Measurements from ENCODE around the gene CTNNA1.

Gene CTNNA1

DNA sequence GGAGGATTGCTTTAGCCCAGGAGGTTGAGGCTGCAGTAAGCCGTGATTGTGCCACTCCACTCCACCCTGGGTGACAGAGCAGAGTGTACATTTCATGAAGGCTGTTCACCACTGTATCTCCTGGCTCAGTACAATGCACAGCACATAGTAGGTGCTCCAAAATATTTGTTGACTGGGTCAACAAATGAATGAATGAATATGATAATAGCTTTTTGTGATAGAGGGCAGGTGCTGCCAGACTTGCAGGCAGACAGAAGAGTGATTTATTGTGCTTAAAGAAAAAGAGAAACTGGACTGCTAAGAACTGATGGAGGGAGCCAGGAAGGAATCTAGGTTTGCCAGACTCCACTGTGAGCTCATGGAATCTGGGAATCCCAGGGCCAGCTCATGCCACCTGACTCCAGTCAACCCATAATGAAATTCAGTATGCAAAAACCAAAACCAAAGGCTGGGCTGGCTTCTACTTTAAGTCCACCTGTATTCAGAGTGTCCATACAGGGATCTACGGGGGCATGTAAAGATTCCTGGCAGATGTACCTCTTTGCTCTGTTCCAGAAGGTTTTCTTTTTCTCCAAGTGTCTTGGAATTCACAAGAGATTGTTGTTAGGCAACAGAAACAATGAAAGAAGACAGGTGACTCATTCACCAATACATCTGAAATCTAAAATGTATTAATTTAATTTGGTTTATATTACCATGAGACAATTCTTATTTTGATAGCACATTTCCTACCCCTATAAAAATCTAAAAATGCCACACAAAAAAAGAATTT, 15.5 kb upstream of the CTNNA1 start:
- no peaks in the 10 kb centered on the region for H3K9me3 ChIP-seq (ENCODE audit: insufficient read depth, low read length)
- H3K9ac ChIP-seq (ENCODE audit: low read length): no peak overlapping the region
- no peaks in the 10 kb centered on the region for H3K36me3 ChIP-seq (ENCODE audit: low read length)
- no peak overlapping the region for H2AFZ ChIP-seq (ENCODE audit: low read depth, low read length, severe bottlenecking)
- H4K20me1 ChIP-seq (ENCODE audit: low read depth, low read length): no peaks in the 10 kb centered on the region
- no peak overlapping the region for H3K27ac ChIP-seq (ENCODE audit: low read depth, low read length)
- H3F3A ChIP-seq (ENCODE audit: insufficient read depth): no peaks in the 10 kb centered on the region
- no peaks in the 10 kb centered on the region for H3K9me2 ChIP-seq (replicated peaks; ENCODE audit: insufficient read depth, low read length)
- no peaks in the 10 kb centered on the region for H3K79me2 ChIP-seq (ENCODE audit: insufficient read depth, low read length)
- H3K27me3 ChIP-seq (ENCODE audit: low read length): no peaks in the 10 kb centered on the region
- H3K4me2 ChIP-seq (ENCODE audit: low read depth, low read length, poor library complexity, severe bottlenecking): no peak overlapping the region
- no peak overlapping the region for H3K4me3 ChIP-seq (ENCODE audit: insufficient read depth, low read length, poor library complexity, severe bottlenecking)
- TF ChIP-seq EZH2phosphoT487 (conservative IDR thresholded peaks at IDR 0.05; ENCODE audit: low read length) (no peak), CTCF (IDR thresholded peaks at IDR 0.05; ENCODE audit: insufficient read depth, low read length, poor library complexity, severe bottlenecking) (no peak)

DNA sequence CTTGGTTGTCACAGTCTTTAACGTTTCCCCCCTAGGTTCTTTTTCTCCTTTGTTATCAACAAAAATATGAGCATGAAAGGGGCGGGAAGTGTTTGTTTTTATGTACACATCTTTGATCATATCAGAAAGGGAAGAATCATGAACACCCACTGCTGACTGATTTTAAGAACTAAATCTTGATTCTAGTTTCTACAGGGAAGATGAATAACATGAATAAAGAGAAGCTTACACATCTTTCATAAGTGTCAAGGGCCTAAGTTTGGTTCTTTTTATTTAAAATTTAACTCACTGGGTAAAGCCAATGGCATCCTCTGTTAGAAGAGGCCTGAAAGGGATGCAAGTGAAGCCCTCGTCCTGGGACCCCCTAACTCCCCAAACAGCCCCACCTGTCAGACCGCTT, 14.8 kb upstream of the CTNNA1 start:
- H3K27ac ChIP-seq (ENCODE audit: low read depth, low read length): no peak overlapping the region
- no peak overlapping the region for H3K4me3 ChIP-seq (ENCODE audit: insufficient read depth, low read length, poor library complexity, severe bottlenecking)
- H3K79me2 ChIP-seq (ENCODE audit: insufficient read depth, low read length): no peaks in the 10 kb centered on the region
- no peaks in the 10 kb centered on the region for H3K9me2 ChIP-seq (replicated peaks; ENCODE audit: insufficient read depth, low read length)
- no peak overlapping the region for H3K9ac ChIP-seq (ENCODE audit: low read length)
- H3K36me3 ChIP-seq (ENCODE audit: low read length): no peaks in the 10 kb centered on the region
- no peak overlapping the region for H2AFZ ChIP-seq (ENCODE audit: low read depth, low read length, severe bottlenecking)
- H3K4me2 ChIP-seq (ENCODE audit: low read depth, low read length, poor library complexity, severe bottlenecking): no peak overlapping the region
- no peaks in the 10 kb centered on the region for H3K27me3 ChIP-seq (ENCODE audit: low read length)
- no peak for TF ChIP-seq EZH2phosphoT487 (conservative IDR thresholded peaks at IDR 0.05; ENCODE audit: low read length)
- no peak for TF ChIP-seq CTCF (IDR thresholded peaks at IDR 0.05; ENCODE audit: insufficient read depth, low read length, poor library complexity, severe bottlenecking)
- no peaks in the 10 kb centered on the region for H3K9me3 ChIP-seq (ENCODE audit: insufficient read depth, low read length)
- H3F3A ChIP-seq (ENCODE audit: insufficient read depth): no peaks in the 10 kb centered on the region
- H4K20me1 ChIP-seq (ENCODE audit: low read depth, low read length): no peaks in the 10 kb centered on the region

DNA sequence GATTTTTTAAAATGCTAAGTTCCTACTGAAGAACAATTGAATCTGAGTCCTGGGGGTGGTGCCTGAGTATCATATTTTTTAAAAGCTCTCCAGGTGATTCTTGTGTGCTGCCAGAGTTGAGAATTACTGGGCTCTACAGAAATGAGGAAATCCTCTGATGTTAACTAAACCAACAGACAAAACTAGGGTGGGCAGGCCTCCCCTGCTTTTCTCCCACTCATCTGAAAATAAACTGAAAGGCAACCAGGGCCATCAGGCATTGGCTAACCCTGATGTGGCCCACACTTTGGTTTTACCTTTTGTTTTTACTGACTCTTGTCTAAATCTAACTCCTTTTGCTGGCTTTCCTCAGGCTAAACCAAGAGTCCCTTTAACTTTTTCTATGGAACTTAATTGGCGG, 13.3 kb upstream of the CTNNA1 start:
- Histone ChIP-seq H3K4me3 (ENCODE audit: insufficient read depth, low read length, poor library complexity, severe bottlenecking) (no peak overlapping the region), H2AFZ (ENCODE audit: low read depth, low read length, severe bottlenecking) (no peak overlapping the region), H3K79me2 (ENCODE audit: insufficient read depth, low read length) (no peaks in the 10 kb centered on the region), H3K27ac (ENCODE audit: low read depth, low read length) (no peak overlapping the region), H3K27me3 (ENCODE audit: low read length) (no peaks in the 10 kb centered on the region), H3F3A (ENCODE audit: insufficient read depth) (no peaks in the 10 kb centered on the region), H3K4me2 (ENCODE audit: low read depth, low read length, poor library complexity, severe bottlenecking) (no peak overlapping the region), H3K9ac (ENCODE audit: low read length) (no peak overlapping the region), H3K9me3 (ENCODE audit: insufficient read depth, low read length) (no peaks in the 10 kb centered on the region), H3K36me3 (ENCODE audit: low read length) (no peaks in the 10 kb centered on the region), H4K20me1 (ENCODE audit: low read depth, low read length) (no peaks in the 10 kb centered on the region), H3K9me2 (replicated peaks; ENCODE audit: insufficient read depth, low read length) (no peaks in the 10 kb centered on the region)
- TF ChIP-seq CTCF (IDR thresholded peaks at IDR 0.05; ENCODE audit: insufficient read depth, low read length, poor library complexity, severe bottlenecking) (no peak), EZH2phosphoT487 (conservative IDR thresholded peaks at IDR 0.05; ENCODE audit: low read length) (no peak)

Data from SU-DHL-6 (cell line).